ENCODE measurements around the gene CD2AP. TPM values are rescaled to one million over a fixed set of nuclear protein-coding genes. Genes with fewer than 3 reads are reported as not detected.
"Not testable (repeated sequence)": the region's sequence is repeated elsewhere in the genome, so short reads cannot be mapped to it uniquely, and the experiment has no call there.

CD2AP gene
- total RNA-seq, 1 experiment from 2014 or later = 20.6 TPM

DNA sequence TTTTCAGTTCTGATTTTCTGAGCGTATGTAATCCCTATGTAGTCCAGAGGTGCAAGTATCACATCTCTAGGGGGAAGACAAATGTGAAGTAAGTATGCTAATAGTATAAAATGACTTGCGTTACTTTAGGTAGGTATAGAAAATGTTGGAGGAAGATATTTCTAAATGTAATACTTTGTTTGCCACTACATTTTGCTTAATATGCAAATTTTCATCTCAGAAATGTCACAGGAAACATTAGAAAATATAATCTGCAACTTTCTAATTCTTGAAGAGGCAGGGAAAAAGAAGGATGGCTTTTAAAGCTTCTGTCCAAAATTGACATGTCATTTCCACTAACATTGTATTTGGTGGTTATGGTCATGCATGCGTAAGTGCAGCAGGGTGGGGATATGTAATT lies 85.6 kb downstream of the CD2AP start:
- no TSS peak for BruUV-seq (replicated peaks)
- CTCF ChIA-PET = no interaction called here
- H3K27me3 ChIP-seq (replicated peaks; ENCODE audit: insufficient read depth, low read depth, low read length, poor library complexity) = no peaks in the 10 kb centered on the region
- H3K36me3 ChIP-seq (ENCODE audit: insufficient read depth, low read length, poor library complexity, severe bottlenecking) = no peaks in the 10 kb centered on the region
- POLR2A ChIA-PET (ENCODE audit: low non-redundant PET) = no interaction called here
- intact Hi-C loops (cut with micrococcal nuclease; ENCODE audit: unreplicated experiment) = no loop called here
- DNase-seq (ENCODE audit: low spot score) = no peak
- no peaks in the 10 kb centered on the region for H3K4me1 ChIP-seq (ENCODE audit: insufficient read depth, low read length, poor library complexity, severe bottlenecking)
- no peaks in the 10 kb centered on the region for H3K9me3 ChIP-seq (ENCODE audit: low read depth, low read length, poor library complexity, severe bottlenecking)
- TF ChIP-seq EZH2 (IDR thresholded peaks at IDR 0.05; ENCODE audit: borderline replicate concordance, low read depth, low read length, poor library complexity, severe bottlenecking) = no peak
- TF ChIP-seq, protein P1, sequence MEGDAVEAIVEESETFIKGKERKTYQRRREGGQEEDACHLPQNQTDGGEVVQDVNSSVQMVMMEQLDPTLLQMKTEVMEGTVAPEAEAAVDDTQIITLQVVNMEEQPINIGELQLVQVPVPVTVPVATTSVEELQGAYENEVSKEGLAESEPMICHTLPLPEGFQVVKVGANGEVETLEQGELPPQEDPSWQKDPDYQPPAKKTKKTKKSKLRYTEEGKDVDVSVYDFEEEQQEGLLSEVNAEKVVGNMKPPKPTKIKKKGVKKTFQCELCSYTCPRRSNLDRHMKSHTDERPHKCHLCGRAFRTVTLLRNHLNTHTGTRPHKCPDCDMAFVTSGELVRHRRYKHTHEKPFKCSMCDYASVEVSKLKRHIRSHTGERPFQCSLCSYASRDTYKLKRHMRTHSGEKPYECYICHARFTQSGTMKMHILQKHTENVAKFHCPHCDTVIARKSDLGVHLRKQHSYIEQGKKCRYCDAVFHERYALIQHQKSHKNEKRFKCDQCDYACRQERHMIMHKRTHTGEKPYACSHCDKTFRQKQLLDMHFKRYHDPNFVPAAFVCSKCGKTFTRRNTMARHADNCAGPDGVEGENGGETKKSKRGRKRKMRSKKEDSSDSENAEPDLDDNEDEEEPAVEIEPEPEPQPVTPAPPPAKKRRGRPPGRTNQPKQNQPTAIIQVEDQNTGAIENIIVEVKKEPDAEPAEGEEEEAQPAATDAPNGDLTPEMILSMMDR (conservative IDR thresholded peaks at IDR 0.05; ENCODE audit: low read depth, low read length) = no peak
- H3K4me3 ChIP-seq (ENCODE audit: low read depth, low read length, poor library complexity, severe bottlenecking) = no peak overlapping the region
- no peak overlapping the region for H3K27ac ChIP-seq (ENCODE audit: low read depth, low read length, poor library complexity, severe bottlenecking)

DNA sequence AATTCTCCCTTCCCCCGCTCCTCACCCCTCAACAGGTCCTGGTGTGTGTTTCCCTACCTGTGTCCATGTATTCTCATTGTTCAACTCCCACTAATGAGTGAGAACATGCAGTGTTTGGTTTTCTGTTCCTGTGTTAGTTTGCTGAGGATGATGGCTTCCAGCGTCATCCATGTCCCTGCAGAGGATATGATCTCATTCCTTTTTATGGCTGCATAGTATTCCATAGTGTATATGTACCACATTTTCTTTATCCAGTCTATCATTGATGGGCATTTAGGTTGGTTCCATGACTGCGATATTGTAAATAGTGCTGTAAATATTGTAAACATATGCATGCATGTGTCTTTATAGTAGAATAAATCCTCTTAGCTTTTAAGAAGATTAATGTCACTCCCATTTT lies 89.0 kb downstream of the CD2AP start:
- H3K27ac ChIP-seq (ENCODE audit: low read depth, low read length, poor library complexity, severe bottlenecking); H3K4me1 ChIP-seq (ENCODE audit: insufficient read depth, low read length, poor library complexity, severe bottlenecking); H3K4me3 ChIP-seq (ENCODE audit: low read depth, low read length, poor library complexity, severe bottlenecking); POLR2A ChIA-PET (ENCODE audit: low non-redundant PET); H3K27me3 ChIP-seq (replicated peaks; ENCODE audit: insufficient read depth, low read depth, low read length, poor library complexity); H3K9me3 ChIP-seq (ENCODE audit: low read depth, low read length, poor library complexity, severe bottlenecking); BruUV-seq (replicated peaks); intact Hi-C loops (cut with micrococcal nuclease; ENCODE audit: unreplicated experiment); H3K36me3 ChIP-seq (ENCODE audit: insufficient read depth, low read length, poor library complexity, severe bottlenecking); CTCF ChIA-PET; DNase-seq (ENCODE audit: low spot score): not testable (repeated sequence)

DNA sequence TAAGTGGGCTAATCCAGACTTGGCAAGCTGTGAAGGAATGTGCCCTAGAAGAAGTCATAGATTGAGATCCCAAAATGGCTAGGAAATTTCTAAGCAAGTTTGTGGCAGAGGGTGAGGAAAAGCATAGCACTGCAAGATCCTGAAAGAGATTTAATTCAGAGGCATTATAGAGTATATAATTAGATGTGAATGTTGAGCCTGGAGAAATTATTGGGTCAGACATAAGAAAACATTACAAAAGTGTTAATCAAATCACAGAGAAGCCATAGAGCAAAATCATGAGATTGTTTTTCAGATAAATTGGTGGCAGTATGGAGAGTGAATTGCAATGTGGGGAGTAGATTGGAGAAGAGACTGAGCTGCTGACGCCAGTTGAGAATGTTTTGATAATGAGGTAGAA lies 90.0 kb downstream of the CD2AP start:
- H3K4me3 ChIP-seq (ENCODE audit: low read depth, low read length, poor library complexity, severe bottlenecking) = no peak overlapping the region
- no peak for DNase-seq (ENCODE audit: low spot score)
- ChIA-PET POLR2A (ENCODE audit: low non-redundant PET) (no interaction called here), CTCF (no interaction called here)
- intact Hi-C loops (cut with micrococcal nuclease; ENCODE audit: unreplicated experiment) = no loop called here
- H3K9me3 ChIP-seq (ENCODE audit: low read depth, low read length, poor library complexity, severe bottlenecking) = no peaks in the 10 kb centered on the region
- no TSS peak for BruUV-seq (replicated peaks)
- H3K36me3 ChIP-seq (ENCODE audit: insufficient read depth, low read length, poor library complexity, severe bottlenecking) = no peaks in the 10 kb centered on the region
- no peak overlapping the region for H3K27ac ChIP-seq (ENCODE audit: low read depth, low read length, poor library complexity, severe bottlenecking)
- TF ChIP-seq, protein P1 (conservative IDR thresholded peaks at IDR 0.05; ENCODE audit: low read depth, low read length) = no peak
- no peak for TF ChIP-seq EZH2 (IDR thresholded peaks at IDR 0.05; ENCODE audit: borderline replicate concordance, low read depth, low read length, poor library complexity, severe bottlenecking)
- no peaks in the 10 kb centered on the region for H3K4me1 ChIP-seq (ENCODE audit: insufficient read depth, low read length, poor library complexity, severe bottlenecking)
- H3K27me3 ChIP-seq (replicated peaks; ENCODE audit: insufficient read depth, low read depth, low read length, poor library complexity) = no peaks in the 10 kb centered on the region

DNA sequence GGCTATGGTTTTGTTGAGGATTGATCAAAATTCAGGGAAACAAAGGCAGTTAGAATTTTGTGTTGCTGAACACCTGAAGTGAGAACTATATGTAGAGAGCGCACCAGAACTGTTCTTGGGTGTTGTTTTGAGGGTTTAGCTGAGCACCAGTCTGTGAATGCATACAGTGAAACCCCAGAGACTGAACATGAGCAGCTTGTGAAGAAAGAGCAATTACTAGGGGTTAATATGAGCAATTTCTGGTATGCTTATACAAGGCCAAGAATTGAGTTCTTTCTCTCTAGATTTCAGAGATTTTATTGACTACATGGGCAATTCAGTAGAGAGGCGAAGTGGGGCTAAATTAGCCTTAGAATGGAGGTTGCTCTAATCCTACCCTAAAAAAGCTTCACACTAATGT lies 93.9 kb downstream of the CD2AP start:
- intact Hi-C loops (cut with micrococcal nuclease; ENCODE audit: unreplicated experiment) = no loop called here
- no peaks in the 10 kb centered on the region for H3K27me3 ChIP-seq (replicated peaks; ENCODE audit: insufficient read depth, low read depth, low read length, poor library complexity)
- no TSS peak for BruUV-seq (replicated peaks)
- POLR2A ChIA-PET (ENCODE audit: low non-redundant PET) = no interaction called here
- H3K9me3 ChIP-seq (ENCODE audit: low read depth, low read length, poor library complexity, severe bottlenecking) = no peaks in the 10 kb centered on the region
- H3K4me1 ChIP-seq (ENCODE audit: insufficient read depth, low read length, poor library complexity, severe bottlenecking) = no peaks in the 10 kb centered on the region
- no peaks in the 10 kb centered on the region for H3K36me3 ChIP-seq (ENCODE audit: insufficient read depth, low read length, poor library complexity, severe bottlenecking)
- no peak overlapping the region for H3K27ac ChIP-seq (ENCODE audit: low read depth, low read length, poor library complexity, severe bottlenecking)
- no peak for TF ChIP-seq EZH2 (IDR thresholded peaks at IDR 0.05; ENCODE audit: borderline replicate concordance, low read depth, low read length, poor library complexity, severe bottlenecking)
- CTCF ChIA-PET = no interaction called here
- no peak overlapping the region for H3K4me3 ChIP-seq (ENCODE audit: low read depth, low read length, poor library complexity, severe bottlenecking)
- no peak for DNase-seq (ENCODE audit: low spot score)

Data from A673 (cell line).